SJSA1 (cell line): Measurements from ENCODE around the gene ZNF106. TPM values are rescaled to one million over a fixed set of nuclear protein-coding genes. Genes with fewer than 3 reads are reported as not detected.
A peak's percentile ranks its signal among the peaks of the same experiment; 100 is the strongest.

ENCODE experiments used
- DNase-seq, 2 experiments: peaks; one replicate each; pipeline ENCODE4 v3.0.0-alpha.2; 2015 to 2020; ENCODE audit warnings: low spot score in 2 of 2, low read depth in 1 of 2
- H3K27ac ChIP-seq: fragments of 250-450 bp; sonication (Bioruptor Pico); 2 replicates; pipeline ENCODE4 v1.5.1; 2020; ENCODE audit warnings: mild to moderate bottlenecking, moderate library complexity
- H3K27me3 ChIP-seq: fragments of 250-450 bp; sonication (Bioruptor Pico); replicated peaks from 2 replicates; pipeline ENCODE4 v1.5.1; 2020; ENCODE audit warnings: mild to moderate bottlenecking, moderate library complexity
- H3K36me3 ChIP-seq: fragments of 250-450 bp; sonication (Bioruptor Pico); 2 replicates; pipeline ENCODE4 v1.5.1; 2020; ENCODE audit warnings: mild to moderate bottlenecking
- H3K4me1 ChIP-seq: fragments of 250-450 bp; sonication (Bioruptor Pico); replicated peaks from 2 replicates; pipeline ENCODE4 v1.6.1; 2021; ENCODE audit warnings: mild to moderate bottlenecking
- H3K4me3 ChIP-seq: fragments of 250-450 bp; sonication (Bioruptor Pico); 2 replicates; pipeline ENCODE4 v1.5.1; 2020; ENCODE audit warnings: mild to moderate bottlenecking
- H3K9me3 ChIP-seq: fragments of 250-450 bp; sonication (Bioruptor Pico); replicated peaks from 2 replicates; pipeline ENCODE4 v1.5.1; 2020; ENCODE audit warnings: mild to moderate bottlenecking
- total RNA-seq: library from RNA; depleted of rRNA; stranded (reverse); fragments of >200 nt; shearing (Covaris generic); gene quantifications from 2 replicates; pipeline ENCODE4 v1.2.3, GENCODE V29; 2014

Gene ZNF106
- total RNA-seq, 1 experiment from 2014 or later, result 61.6 TPM

GRCh38 chr15:42498212-42499068, 7.5 kb upstream of the ZNF106 start:
- H3K27me3 ChIP-seq, result no peaks in the 10 kb centered on the region
- no peak overlapping the region for H3K4me3 ChIP-seq
- peaks cover 11% of the 10 kb centered on the region for H3K36me3 ChIP-seq
- no peaks in the 10 kb centered on the region; the same call in 1 of the 2 replicates for H3K9me3 ChIP-seq
- H3K4me1 ChIP-seq, result peaks cover 54% of the 10 kb centered on the region
- peak overlapping the region; percentile 42 for H3K27ac ChIP-seq
- no peak for DNase-seq

GRCh38 chr15:42495361-42496212, 4.6 kb upstream of the ZNF106 start, which contains the start of gene SNAP23:
Gene SNAP23, plus strand, starts transcription at chr15:42495634. Its CDS starts 16,213 bp downstream, at chr15:42511847.
- Histone ChIP-seq H3K27me3 (no peaks in the 10 kb centered on the region), H3K4me1 (peaks cover 59% of the 10 kb centered on the region), H3K27ac (peak within 1 kb of the TSS; percentile 82), H3K36me3 (peaks cover 9% of the 10 kb centered on the region), H3K4me3 (peak within 1 kb of the TSS; percentile 62), H3K9me3 (no peaks in the 10 kb centered on the region)
- peak; percentile 87 to 95 for DNase-seq

GRCh38 chr15:42494998-42495360, 4.0 kb upstream of the ZNF106 start:
- no peaks in the 10 kb centered on the region for H3K9me3 ChIP-seq
- peaks cover 10% of the 10 kb centered on the region for H3K36me3 ChIP-seq
- H3K27ac ChIP-seq, result peak overlapping the region; percentile 82
- peak overlapping the region; percentile 62 for H3K4me3 ChIP-seq
- H3K27me3 ChIP-seq, result no peaks in the 10 kb centered on the region
- DNase-seq, result peak in 1 of 2 experiments; percentile 64
- H3K4me1 ChIP-seq, result peaks cover 53% of the 10 kb centered on the region

- Histone ChIP-seq H3K27me3 (no peaks in the 10 kb centered on the region), H3K27ac (peak overlapping the region; percentile 82), H3K4me1 (peaks cover 40% of the 10 kb centered on the region), H3K9me3 (no peaks in the 10 kb centered on the region), H3K4me3 (no peak overlapping the region), H3K36me3 (peaks cover 14% of the 10 kb centered on the region)
- no peak for DNase-seq
These were observed 2.7 kb upstream of the ZNF106 start for GRCh38 chr15:42493679-42494078.

GRCh38 chr15:42491539-42492225, 741 bp upstream of the ZNF106 start:
- peak in 1 of 2 experiments; percentile 56 for DNase-seq
- Histone ChIP-seq H3K36me3 (peaks cover 14% of the 10 kb centered on the region), H3K4me3 (peak overlapping the region; percentile 64), H3K27ac (peak overlapping the region; percentile 100), H3K27me3 (no peaks in the 10 kb centered on the region), H3K4me1 (peaks cover 36% of the 10 kb centered on the region), H3K9me3 (no peaks in the 10 kb centered on the region)

GRCh38 chr15:42490291-42490670, 660 bp downstream of the ZNF106 start:
- no peaks in the 10 kb centered on the region for H3K27me3 ChIP-seq
- DNase-seq, result peak in 1 of 2 experiments; percentile 43

GRCh38 chr15:42483677-42484076, 7.3 kb downstream of the ZNF106 start:
- peaks cover 16% of the 10 kb centered on the region for H3K36me3 ChIP-seq
- no peak overlapping the region for H3K27ac ChIP-seq
- H3K4me1 ChIP-seq, result no peaks in the 10 kb centered on the region
- H3K27me3 ChIP-seq, result no peaks in the 10 kb centered on the region
- DNase-seq, result no peak
- H3K4me3 ChIP-seq, result no peak overlapping the region
- H3K9me3 ChIP-seq, result 0 out of 2 replicates have a peak, but pooled peaks cover 3% of the 10 kb centered on the region

More at GRCh38 chr15:42490291-42490670, 660 bp downstream of the ZNF106 start:
- peak overlapping the region; percentile 100 for H3K27ac ChIP-seq
- H3K4me1 ChIP-seq, result peaks cover 28% of the 10 kb centered on the region
- peak overlapping the region; percentile 64 for H3K4me3 ChIP-seq
- H3K9me3 ChIP-seq, result no peaks in the 10 kb centered on the region
- H3K36me3 ChIP-seq, result peaks cover 10% of the 10 kb centered on the region

- DNase-seq, result no peak
- Histone ChIP-seq H3K36me3 (peaks cover 16% of the 10 kb centered on the region), H3K9me3 (0 out of 2 replicates have a peak, but pooled peaks cover 3% of the 10 kb centered on the region), H3K27ac (no peak overlapping the region), H3K4me3 (no peak overlapping the region), H3K4me1 (no peaks in the 10 kb centered on the region), H3K27me3 (no peaks in the 10 kb centered on the region)
These were observed 8.2 kb downstream of the ZNF106 start for GRCh38 chr15:42482701-42483100.

- Histone ChIP-seq H3K9me3 (no peaks in the 10 kb centered on the region), H3K36me3 (peaks cover 15% of the 10 kb centered on the region), H3K27ac (no peak overlapping the region), H3K4me3 (no peak overlapping the region), H3K27me3 (no peaks in the 10 kb centered on the region), H3K4me1 (no peaks in the 10 kb centered on the region)
- DNase-seq, result no peak
These were observed 16.1 kb downstream of the ZNF106 start for GRCh38 chr15:42474827-42475226.

- Histone ChIP-seq H3K9me3 (no peaks in the 10 kb centered on the region), H3K4me1 (no peaks in the 10 kb centered on the region), H3K27ac (no peak overlapping the region), H3K36me3 (peaks cover 29% of the 10 kb centered on the region), H3K27me3 (no peaks in the 10 kb centered on the region), H3K4me3 (no peak overlapping the region)
- DNase-seq, result no peak
These were observed 19.9 kb downstream of the ZNF106 start for GRCh38 chr15:42471002-42471401.

GRCh38 chr15:42465520-42466259, 25.3 kb downstream of the ZNF106 start:
- Histone ChIP-seq H3K9me3 (no peaks in the 10 kb centered on the region), H3K27me3 (no peaks in the 10 kb centered on the region), H3K4me1 (no peaks in the 10 kb centered on the region), H3K27ac (no peak overlapping the region), H3K4me3 (no peak overlapping the region), H3K36me3 (peaks cover 53% of the 10 kb centered on the region)
- no peak for DNase-seq

- Histone ChIP-seq H3K27ac (no peak overlapping the region), H3K27me3 (no peaks in the 10 kb centered on the region)
These were observed 29.7 kb downstream of the ZNF106 start for GRCh38 chr15:42461261-42461660.

More at GRCh38 chr15:42461261-42461660, 29.7 kb downstream of the ZNF106 start:
- Histone ChIP-seq H3K9me3 (no peaks in the 10 kb centered on the region), H3K4me3 (no peak overlapping the region), H3K36me3 (peaks cover 32% of the 10 kb centered on the region), H3K4me1 (peaks cover 22% of the 10 kb centered on the region)
- no peak for DNase-seq
